ENCODE data around the gene NANOS1.
"Not testable (repeated sequence)": the region's sequence is repeated elsewhere in the genome, so short reads cannot be mapped to it uniquely, and the experiment has no call there.

Gene NANOS1

GRCh38 chr10:119020627-119020946 is 8.9 kb upstream of the NANOS1 start:
- no peak for DNase-seq

GRCh38 chr10:119022846-119023552 is 6.5 kb upstream of the NANOS1 start:
- DNase-seq, result no peak

- no peak for DNase-seq
These were observed 6.0 kb upstream of the NANOS1 start for GRCh38 chr10:119023553-119023868.

- DNase-seq, result no peak
These were observed 4.6 kb upstream of the NANOS1 start for GRCh38 chr10:119024882-119025281.

- no peak for DNase-seq
These were observed 4.2 kb upstream of the NANOS1 start for GRCh38 chr10:119025336-119025735.

GRCh38 chr10:119025776-119026175 is 3.7 kb upstream of the NANOS1 start:
- no peak for DNase-seq

- DNase-seq, result no peak
These were observed 3.0 kb upstream of the NANOS1 start for GRCh38 chr10:119026301-119027110.

- DNase-seq, result not testable (repeated sequence)
These were observed 1.0 kb upstream of the NANOS1 start for GRCh38 chr10:119028445-119028899.

GRCh38 chr10:119028900-119029612 is 458 bp upstream of the NANOS1 start:
- DNase-seq, result peak; percentile 86 to 88

GRCh38 chr10:119030421-119031250 is 1.1 kb downstream of the NANOS1 start:
- DNase-seq, result peak; percentile 44 to 50

GRCh38 chr10:119031496-119032059 is 2.1 kb downstream of the NANOS1 start:
- no peak for DNase-seq

- DNase-seq, result no peak
These were observed 9.6 kb downstream of the NANOS1 start for GRCh38 chr10:119039161-119039560.

- DNase-seq, result no peak
These were observed 11.8 kb downstream of the NANOS1 start for GRCh38 chr10:119041326-119041725.

- DNase-seq, result no peak
These were observed 12.7 kb downstream of the NANOS1 start for GRCh38 chr10:119042169-119042568.

- DNase-seq, result no peak
These were observed 16.0 kb downstream of the NANOS1 start for GRCh38 chr10:119045561-119045960.

- no peak for DNase-seq
These were observed 19.8 kb downstream of the NANOS1 start for GRCh38 chr10:119049361-119049760.

- DNase-seq, result no peak
These were observed 20.3 kb downstream of the NANOS1 start for GRCh38 chr10:119049777-119050176.

GRCh38 chr10:119051775-119052174 is 22.3 kb downstream of the NANOS1 start:
- no peak for DNase-seq

- DNase-seq, result no peak
These were observed 26.0 kb downstream of the NANOS1 start for GRCh38 chr10:119055472-119055871.

- no peak for DNase-seq
These were observed 28.5 kb downstream of the NANOS1 start for GRCh38 chr10:119058010-119058409.

GRCh38 chr10:119059557-119059956 is 30.0 kb downstream of the NANOS1 start:
- DNase-seq, result no peak

GRCh38 chr10:119060107-119060506 is 30.6 kb downstream of the NANOS1 start:
- no peak for DNase-seq

- no peak for DNase-seq
These were observed 31.8 kb downstream of the NANOS1 start for GRCh38 chr10:119061352-119061751.
